Lower leg skin (tissue), 3 donors: ENCODE measurements around the gene IQSEC3.

Source experiments
- POLR2A ChIP-seq, 2 donors: fragments of 450-650 bp; IDR thresholded peaks; one replicate each; pipeline ENCODE4 v1.6.1; 2016 to 2017; ENCODE audit warnings: antibody characterized with exemption in 2 of 2, mild to moderate bottlenecking in 1 of 2, moderate library complexity in 1 of 2
- TF ChIP-seq, protein P1 (sequence below), 3 donors: fragments of 450-650 bp; IDR thresholded peaks; one replicate each; pipeline ENCODE4 v1.5.1; 2016; ENCODE audit warnings: antibody characterized with exemption in 3 of 3, mild to moderate bottlenecking in 3 of 3, moderate library complexity in 2 of 3

- TF ChIP-seq, protein P1, sequence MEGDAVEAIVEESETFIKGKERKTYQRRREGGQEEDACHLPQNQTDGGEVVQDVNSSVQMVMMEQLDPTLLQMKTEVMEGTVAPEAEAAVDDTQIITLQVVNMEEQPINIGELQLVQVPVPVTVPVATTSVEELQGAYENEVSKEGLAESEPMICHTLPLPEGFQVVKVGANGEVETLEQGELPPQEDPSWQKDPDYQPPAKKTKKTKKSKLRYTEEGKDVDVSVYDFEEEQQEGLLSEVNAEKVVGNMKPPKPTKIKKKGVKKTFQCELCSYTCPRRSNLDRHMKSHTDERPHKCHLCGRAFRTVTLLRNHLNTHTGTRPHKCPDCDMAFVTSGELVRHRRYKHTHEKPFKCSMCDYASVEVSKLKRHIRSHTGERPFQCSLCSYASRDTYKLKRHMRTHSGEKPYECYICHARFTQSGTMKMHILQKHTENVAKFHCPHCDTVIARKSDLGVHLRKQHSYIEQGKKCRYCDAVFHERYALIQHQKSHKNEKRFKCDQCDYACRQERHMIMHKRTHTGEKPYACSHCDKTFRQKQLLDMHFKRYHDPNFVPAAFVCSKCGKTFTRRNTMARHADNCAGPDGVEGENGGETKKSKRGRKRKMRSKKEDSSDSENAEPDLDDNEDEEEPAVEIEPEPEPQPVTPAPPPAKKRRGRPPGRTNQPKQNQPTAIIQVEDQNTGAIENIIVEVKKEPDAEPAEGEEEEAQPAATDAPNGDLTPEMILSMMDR (IDR thresholded peaks at IDR 0.05) = no peak
- no peak for TF ChIP-seq POLR2A (IDR thresholded peaks at IDR 0.05)
These were observed 153.4 kb downstream of the IQSEC3 start for GRCh38 chr12:219891-220352.
